MM.1S (cell line): Measurements from ENCODE around the gene ZNF444.
"Not testable (repeated sequence)": the region's sequence is repeated elsewhere in the genome, so short reads cannot be mapped to it uniquely, and the experiment has no call there.

Experiments
- DNase-seq: peaks from one replicate; pipeline ENCODE4 v3.0.0-alpha.2; 2015
- H2AFZ ChIP-seq: fragments of 300-600 bp; sonication (generic); 2 replicates; pipeline ENCODE4 v1.6.0; 2016; ENCODE audit warnings: antibody characterized with exemption, low read length
- H3F3A ChIP-seq: fragments of 300-600 bp; sonication (generic); 2 replicates; pipeline ENCODE4 v1.6.1; 2016; ENCODE audit warnings: mild to moderate bottlenecking, antibody characterized with exemption, low read length, moderate library complexity, mixed read lengths; ENCODE audit not compliant: insufficient read depth
- H3K27ac ChIP-seq: fragments of 300-600 bp; sonication (generic); 2 replicates; pipeline ENCODE4 v1.5.1; 2016; ENCODE audit warnings: mild to moderate bottlenecking, low read length
- H3K27me3 ChIP-seq: fragments of 300-600 bp; sonication (generic); replicated peaks from 2 replicates; pipeline ENCODE4 v1.6.0; 2016; ENCODE audit warnings: low read length; ENCODE audit not compliant: insufficient read depth
- H3K36me3 ChIP-seq: fragments of 300-600 bp; sonication (generic); replicated peaks from 2 replicates; pipeline ENCODE4 v1.6.1; 2016; ENCODE audit warnings: mild to moderate bottlenecking, low read length, mixed read lengths; ENCODE audit not compliant: insufficient read depth
- H3K4me1 ChIP-seq: fragments of 300-600 bp; sonication (generic); 2 replicates; pipeline ENCODE4 v1.6.1; 2016; ENCODE audit warnings: low read length, mixed read lengths
- H3K4me2 ChIP-seq: fragments of 300-600 bp; sonication (generic); 2 replicates; pipeline ENCODE4 v1.6.0; 2016; ENCODE audit warnings: low read depth, low read length
- H3K4me3 ChIP-seq: fragments of 300-600 bp; sonication (generic); 2 replicates; pipeline ENCODE4 v1.5.1; 2016; ENCODE audit warnings: low read length, mixed read lengths
- H3K79me2 ChIP-seq: fragments of 300-600 bp; sonication (generic); 2 replicates; pipeline ENCODE4 v1.6.1; 2016; ENCODE audit warnings: mixed run types, low read length, mixed read lengths
- H3K9ac ChIP-seq: fragments of 300-600 bp; sonication (generic); 2 replicates; pipeline ENCODE4 v1.6.1; 2016; ENCODE audit warnings: low read length, mixed read lengths
- H3K9me2 ChIP-seq: fragments of 300-600 bp; sonication (generic); replicated peaks from 2 replicates; pipeline ENCODE4 v1.6.1; 2016; ENCODE audit warnings: mild to moderate bottlenecking, low read length, mixed read lengths; ENCODE audit not compliant: insufficient read depth
- H3K9me3 ChIP-seq: fragments of 300-600 bp; sonication (generic); replicated peaks from 2 replicates; pipeline ENCODE4 v1.6.1; 2016; ENCODE audit warnings: mild to moderate bottlenecking, low read length, mixed read lengths; ENCODE audit not compliant: insufficient read depth
- H4K20me1 ChIP-seq: fragments of 300-600 bp; sonication (generic); 2 replicates; pipeline ENCODE4 v1.6.1; 2016; ENCODE audit warnings: mild to moderate bottlenecking, low read length, moderate library complexity, mixed read lengths; ENCODE audit not compliant: insufficient read depth
- EZH2 ChIP-seq: fragments of 300-600 bp; sonication (generic); optimal IDR thresholded peaks from 2 replicates; pipeline ENCODE3; 2017; ENCODE audit warnings: low read depth, mild to moderate bottlenecking, antibody characterized with exemption, low read length, mixed read lengths
- EZH2phosphoT487 ChIP-seq: fragments of 300-600 bp; sonication (generic); IDR thresholded peaks from 2 replicates; pipeline ENCODE4 v1.6.1; 2018; ENCODE audit warnings: antibody characterized with exemption, low read length
- TF ChIP-seq, protein P1 (sequence below): fragments of 300-600 bp; sonication (generic); IDR thresholded peaks from 2 replicates; pipeline ENCODE4 v1.5.1; 2016; ENCODE audit warnings: antibody characterized with exemption, low read length, mixed read lengths

The ZNF444 gene

DNA sequence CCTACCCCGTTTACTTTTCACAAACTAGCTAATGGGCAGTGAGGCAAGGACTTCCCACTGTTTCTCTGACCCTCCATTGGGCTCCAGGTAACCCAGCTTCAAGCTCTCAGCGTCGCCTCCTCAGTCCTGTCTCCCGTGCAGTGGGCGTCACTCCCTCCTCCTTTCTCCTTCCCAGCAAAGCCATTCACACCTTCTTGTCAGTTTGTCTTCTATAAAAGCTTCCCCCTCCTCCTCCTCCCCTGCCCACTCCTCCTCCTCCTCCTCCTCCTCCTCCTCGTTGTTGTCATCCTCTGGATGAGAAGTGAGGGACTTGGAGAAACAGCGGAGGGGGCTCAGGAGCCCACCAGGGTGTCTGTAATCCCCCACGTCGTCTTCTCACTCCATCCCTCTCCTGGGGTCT lies 33.0 kb downstream of the ZNF444 start:
- H3K9ac ChIP-seq = no peak overlapping the region
- DNase-seq = no peak
- H3K4me2 ChIP-seq = no peak overlapping the region
- H2AFZ ChIP-seq = no peak overlapping the region
- H3K79me2 ChIP-seq = no peaks in the 10 kb centered on the region
- H4K20me1 ChIP-seq = no peaks in the 10 kb centered on the region
- no peaks in the 10 kb centered on the region for H3K9me2 ChIP-seq
- no peaks in the 10 kb centered on the region for H3F3A ChIP-seq
- no peak overlapping the region for H3K4me3 ChIP-seq
- no peak overlapping the region for H3K27ac ChIP-seq
- TF ChIP-seq, protein P1, sequence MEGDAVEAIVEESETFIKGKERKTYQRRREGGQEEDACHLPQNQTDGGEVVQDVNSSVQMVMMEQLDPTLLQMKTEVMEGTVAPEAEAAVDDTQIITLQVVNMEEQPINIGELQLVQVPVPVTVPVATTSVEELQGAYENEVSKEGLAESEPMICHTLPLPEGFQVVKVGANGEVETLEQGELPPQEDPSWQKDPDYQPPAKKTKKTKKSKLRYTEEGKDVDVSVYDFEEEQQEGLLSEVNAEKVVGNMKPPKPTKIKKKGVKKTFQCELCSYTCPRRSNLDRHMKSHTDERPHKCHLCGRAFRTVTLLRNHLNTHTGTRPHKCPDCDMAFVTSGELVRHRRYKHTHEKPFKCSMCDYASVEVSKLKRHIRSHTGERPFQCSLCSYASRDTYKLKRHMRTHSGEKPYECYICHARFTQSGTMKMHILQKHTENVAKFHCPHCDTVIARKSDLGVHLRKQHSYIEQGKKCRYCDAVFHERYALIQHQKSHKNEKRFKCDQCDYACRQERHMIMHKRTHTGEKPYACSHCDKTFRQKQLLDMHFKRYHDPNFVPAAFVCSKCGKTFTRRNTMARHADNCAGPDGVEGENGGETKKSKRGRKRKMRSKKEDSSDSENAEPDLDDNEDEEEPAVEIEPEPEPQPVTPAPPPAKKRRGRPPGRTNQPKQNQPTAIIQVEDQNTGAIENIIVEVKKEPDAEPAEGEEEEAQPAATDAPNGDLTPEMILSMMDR = no peak
- H3K4me1 ChIP-seq = no peaks in the 10 kb centered on the region
- no peaks in the 10 kb centered on the region for H3K9me3 ChIP-seq
- H3K36me3 ChIP-seq = no peaks in the 10 kb centered on the region
- peaks cover 54% of the 10 kb centered on the region for H3K27me3 ChIP-seq

DNA sequence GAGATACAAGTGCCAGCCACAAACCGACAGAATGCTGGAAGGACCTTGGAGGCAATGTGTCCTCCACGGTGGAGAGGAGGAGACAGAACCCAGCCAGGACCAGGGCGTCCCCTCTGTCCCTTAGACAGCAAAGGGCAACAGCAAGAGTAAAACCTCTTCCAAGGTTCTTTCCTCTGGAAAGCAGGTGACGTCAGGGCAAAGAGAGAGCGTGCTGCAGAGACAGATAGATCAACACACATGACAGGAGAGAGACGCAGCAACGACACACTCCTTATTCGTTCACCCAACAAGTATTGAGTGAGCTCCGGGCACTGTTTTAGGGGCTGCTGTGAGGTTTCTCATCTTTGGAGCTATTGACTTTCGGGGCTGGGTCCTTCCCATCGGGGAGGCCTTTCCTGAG lies 33.5 kb downstream of the ZNF444 start:
- no peak overlapping the region for H3K4me3 ChIP-seq
- no peaks in the 10 kb centered on the region for H3F3A ChIP-seq
- TF ChIP-seq, protein P1 = no peak
- TF ChIP-seq EZH2phosphoT487 = no peak
- no peak for TF ChIP-seq EZH2
- no peaks in the 10 kb centered on the region for H3K4me1 ChIP-seq
- H4K20me1 ChIP-seq = no peaks in the 10 kb centered on the region
- no peaks in the 10 kb centered on the region for H3K36me3 ChIP-seq
- no peaks in the 10 kb centered on the region for H3K79me2 ChIP-seq
- H3K9ac ChIP-seq = no peak overlapping the region
- no peak overlapping the region for H3K4me2 ChIP-seq
- peaks cover 56% of the 10 kb centered on the region for H3K27me3 ChIP-seq
- H2AFZ ChIP-seq = no peak overlapping the region
- H3K27ac ChIP-seq = no peak overlapping the region
- no peaks in the 10 kb centered on the region for H3K9me2 ChIP-seq
- H3K9me3 ChIP-seq = no peaks in the 10 kb centered on the region
- DNase-seq = no peak

DNA sequence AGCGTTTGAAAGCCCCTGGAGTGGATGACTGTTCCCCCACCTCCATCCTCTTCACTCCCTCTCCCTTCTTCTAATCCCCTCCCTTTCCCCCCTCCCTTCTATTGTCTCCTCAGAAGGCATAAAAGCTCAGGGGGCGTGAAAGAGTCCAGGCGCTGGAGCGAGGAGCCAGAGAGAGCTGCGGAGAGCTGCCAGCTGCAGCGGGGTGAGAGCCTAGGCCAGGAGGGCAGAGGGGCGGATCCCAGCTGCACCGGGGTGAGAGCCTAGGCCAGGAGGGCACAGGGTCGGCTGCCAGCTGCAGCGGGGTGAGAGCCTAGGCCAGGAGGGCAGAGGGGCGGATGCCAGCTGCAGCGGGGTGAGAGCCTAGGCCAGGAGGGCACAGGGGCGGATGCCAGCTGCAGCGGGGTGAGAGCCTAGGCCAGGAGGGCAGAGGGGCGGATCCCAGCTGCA lies 34.8 kb downstream of the ZNF444 start, which contains the start of gene GALP:
GALP (plus strand) TSS at position 148 of the 447 bp plus-strand sequence. CDS start 1,101 bp downstream, outside the sequence.
- H4K20me1 ChIP-seq, DNase-seq, H3F3A ChIP-seq, H3K27ac ChIP-seq, H2AFZ ChIP-seq, H3K36me3 ChIP-seq, H3K79me2 ChIP-seq, H3K4me1 ChIP-seq, H3K9ac ChIP-seq, H3K4me2 ChIP-seq, H3K9me2 ChIP-seq, H3K9me3 ChIP-seq, H3K4me3 ChIP-seq: not testable (repeated sequence)
- peaks cover 65% of the 10 kb centered on the region for H3K27me3 ChIP-seq

DNA sequence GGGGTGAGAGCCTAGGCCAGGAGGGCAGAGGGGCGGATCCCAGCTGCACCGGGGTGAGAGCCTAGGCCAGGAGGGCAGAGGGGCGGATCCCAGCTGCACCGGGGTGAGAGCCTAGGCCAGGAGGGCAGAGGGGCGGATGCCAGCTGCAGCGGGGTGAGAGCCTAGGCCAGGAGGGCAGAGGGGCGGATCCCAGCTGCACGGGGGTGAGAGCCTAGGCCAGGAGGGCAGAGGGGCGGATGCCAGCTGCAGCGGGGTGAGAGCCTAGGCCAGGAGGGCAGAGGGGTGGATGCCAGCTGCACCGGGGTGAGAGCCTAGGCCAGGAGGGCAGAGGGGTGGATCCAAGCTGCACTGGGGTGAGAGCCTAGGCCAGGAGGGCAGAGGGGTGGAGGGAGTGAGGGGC lies 35.2 kb downstream of the ZNF444 start:
- H4K20me1 ChIP-seq, H3K4me2 ChIP-seq, H3K36me3 ChIP-seq, H3K79me2 ChIP-seq, H3K4me1 ChIP-seq, H3F3A ChIP-seq, DNase-seq, H3K9ac ChIP-seq, H3K27ac ChIP-seq, H3K4me3 ChIP-seq, H2AFZ ChIP-seq, H3K9me2 ChIP-seq, H3K9me3 ChIP-seq: not testable (repeated sequence)
- peaks cover 65% of the 10 kb centered on the region for H3K27me3 ChIP-seq
